Gastroesophageal sphincter (tissue), 4 donors: ENCODE data around the gene CSTF2. TPM values are rescaled to one million over a fixed set of nuclear protein-coding genes. Genes with fewer than 3 reads are reported as not detected.
A peak's percentile ranks its signal among the peaks of the same experiment; 100 is the strongest.
"Not testable (repeated sequence)": the region's sequence is repeated elsewhere in the genome, so short reads cannot be mapped to it uniquely, and the experiment has no call there.

Experiments
- ATAC-seq: fragments of 150-250 bp; one replicate; pipeline ENCODE4 v1.9.1; 2016; ENCODE audit warnings: mild to moderate bottlenecking, moderate library complexity
- H3K27ac ChIP-seq, 4 donors: fragments of 200-600 bp; sonication (generic) in 3 of 4; 1 replicate in 3 of 4; 2 replicates in 1 of 4; pipeline ENCODE4 v1.5.1; 2016 to 2019
- H3K27me3 ChIP-seq: fragments of 200-600 bp; sonication (generic); one replicate; pipeline ENCODE4 v1.5.1; 2019
- H3K36me3 ChIP-seq, 2 donors: fragments of 200-600 bp; sonication (generic); one replicate each; pipeline ENCODE4 v1.5.1; 2019; ENCODE audit warnings: control low read depth in 1 of 2
- H3K4me1 ChIP-seq, 3 donors: fragments of 200-600 bp; sonication (generic); 1 replicate in 2 of 3; 2 replicates in 1 of 3; pipeline ENCODE4 v1.5.1; 2016 to 2019; ENCODE audit warnings: control low read depth in 2 of 3
- H3K4me3 ChIP-seq, 2 donors: fragments of 200-600 bp; sonication (generic); one replicate each; pipeline ENCODE4 v1.5.1; 2019; ENCODE audit warnings: mild to moderate bottlenecking in 1 of 2, moderate library complexity in 1 of 2
- H3K9me3 ChIP-seq, 3 donors: fragments of 200-600 bp; sonication (generic); one replicate each; pipeline ENCODE4 v1.5.1; 2017 to 2019; ENCODE audit warnings: control low read depth in 2 of 3
- CTCF ChIP-seq, 4 experiments: fragments of 200-600 bp in 2 of 4; fragments of 450-650 bp in 2 of 4; sonication (generic) in 1 of 4; IDR thresholded peaks; one replicate each; pipeline ENCODE4 v1.5.1; 2017 to 2019; ENCODE audit warnings: antibody characterized with exemption in 4 of 4, mild to moderate bottlenecking in 2 of 4, moderate library complexity in 2 of 4
- EP300 ChIP-seq: sonication (generic); formaldehyde crosslinking; IDR thresholded peaks from one replicate; pipeline ENCODE4 v1.6.1; 2017; ENCODE audit warnings: antibody characterized with exemption, mild to moderate bottlenecking
- POLR2A ChIP-seq, 2 donors: fragments of 450-650 bp; IDR thresholded peaks; one replicate each; pipeline ENCODE4 v1.6.1; 2017; ENCODE audit warnings: antibody characterized with exemption in 2 of 2, mild to moderate bottlenecking in 2 of 2, moderate library complexity in 1 of 2
- POLR2AphosphoS5 ChIP-seq: sonication (generic); formaldehyde crosslinking; IDR thresholded peaks from one replicate; pipeline ENCODE4 v1.6.1; 2017; ENCODE audit warnings: antibody characterized with exemption
- WGBS, 2 donors: methylation state at CpG; one replicate each; pipeline ENCODE4 v1.1.5; 2018; ENCODE audit warnings: low coverage in 1 of 2; 5-methylcytosine and 5-hydroxymethylcytosine counted together
- total RNA-seq, 4 donors: library from RNA; depleted of rRNA; stranded (reverse); fragments of >200 nt; gene quantifications; one replicate each; pipeline ENCODE4 v1.1.0, GENCODE V29; 2016

Gene CSTF2
- 10 to 100 TPM in 2 of 4 donors, 1 to 10 TPM in 2; 7.7 to 12.6 (median 9.8) TPM for total RNA-seq

- Histone ChIP-seq H3K36me3 (peaks cover 0 to 17% of the 10 kb centered on the region in 2 donors), H3K27ac (peak within 1 kb of the TSS in 3 of 4 donors; percentile 64 to 78 (median 67)), H3K4me1 (peaks cover 0 to 4% (median 0%) of the 10 kb centered on the region in 3 donors), H3K4me3 (peak within 1 kb of the TSS; percentile 50 to 60), H3K9me3 (no peaks in the 10 kb centered on the region), H3K27me3 (no peaks in the 10 kb centered on the region)
- WGBS, 2 donors = 0 to 26% methylated on average over 2 to 6 of the region's 49 CpGs
- no peak for TF ChIP-seq EP300
- TF ChIP-seq POLR2A (IDR thresholded peaks at IDR 0.05) = no peak
- no peak for TF ChIP-seq POLR2AphosphoS5
- peak in 2 of 4 experiments; percentile 29 to 30 for TF ChIP-seq CTCF (IDR thresholded peaks at IDR 0.05)
- peak; percentile 97 for ATAC-seq
Measured at GRCh38 chrX:100819837-100820666, at the start of gene CSTF2. CSTF2 (plus strand) TSS chrX:100820391; CDS start chrX:100820417, 26 bp downstream.

- not testable (repeated sequence) for H3K4me1 ChIP-seq, H3K9me3 ChIP-seq, H3K27ac ChIP-seq, H3K4me3 ChIP-seq, ATAC-seq, H3K36me3 ChIP-seq, H3K27me3 ChIP-seq
- 68% methylated on average over 3 of the region's 7 CpGs; no CpG with 5 or more reads in 1 of the 2 donors for WGBS, 2 donors
Measured at GRCh38 chrX:100796371-100796770, 23.8 kb upstream of the CSTF2 start.

GRCh38 chrX:100797359-100797758 is 22.8 kb upstream of the CSTF2 start:
- H3K4me1 ChIP-seq = no peaks in the 10 kb centered on the region
- TF ChIP-seq POLR2A (IDR thresholded peaks at IDR 0.05) (no peak), CTCF (IDR thresholded peaks at IDR 0.05) (no peak), POLR2AphosphoS5 (no peak)

GRCh38 chrX:100798484-100799214 is 21.5 kb upstream of the CSTF2 start:
- no peaks in the 10 kb centered on the region for H3K36me3 ChIP-seq
- H3K27ac ChIP-seq = no peak overlapping the region
- no peaks in the 10 kb centered on the region for H3K27me3 ChIP-seq
- no peak for ATAC-seq
- H3K9me3 ChIP-seq = no peaks in the 10 kb centered on the region
- WGBS, 2 donors = 51 to 58% methylated on average over 2 to 3 of the region's 4 CpGs
- H3K4me3 ChIP-seq = no peak overlapping the region
- TF ChIP-seq CTCF (IDR thresholded peaks at IDR 0.05) (no peak), POLR2AphosphoS5 (no peak), EP300 (no peak), POLR2A (IDR thresholded peaks at IDR 0.05) (no peak)
- H3K4me1 ChIP-seq = no peaks in the 10 kb centered on the region

More at GRCh38 chrX:100797359-100797758, 22.8 kb upstream of the CSTF2 start:
- Histone ChIP-seq H3K4me3 (no peak overlapping the region), H3K9me3 (no peaks in the 10 kb centered on the region), H3K27me3 (no peaks in the 10 kb centered on the region), H3K36me3 (no peaks in the 10 kb centered on the region), H3K27ac (no peak overlapping the region)
- WGBS, 2 donors = 70 to 84% methylated on average over 2 to 3 of the region's 4 CpGs
- ATAC-seq = no peak

GRCh38 chrX:100802843-100803242 is 17.3 kb upstream of the CSTF2 start:
- WGBS, 2 donors = 71 to 77% methylated on average over 3 of the region's 3 CpGs
- Histone ChIP-seq H3K27ac (no peak overlapping the region), H3K4me3 (no peak overlapping the region), H3K36me3 (no peaks in the 10 kb centered on the region), H3K27me3 (no peaks in the 10 kb centered on the region), H3K4me1 (no peaks in the 10 kb centered on the region), H3K9me3 (no peaks in the 10 kb centered on the region)
- TF ChIP-seq CTCF (IDR thresholded peaks at IDR 0.05) (no peak), POLR2AphosphoS5 (no peak), POLR2A (IDR thresholded peaks at IDR 0.05) (no peak), EP300 (no peak)
- no peak for ATAC-seq
